Measurements from ENCODE around the gene COQ5.

COQ5 gene

GRCh38 chr12:120540445-120540844 is 11.5 kb upstream of the COQ5 start:
- no peak overlapping the region for H3K27ac ChIP-seq

GRCh38 chr12:120539303-120539702 is 10.3 kb upstream of the COQ5 start:
- TF ChIP-seq CTCF (IDR thresholded peaks at IDR 0.05; ENCODE audit: low read depth, low read length) = no peak
- Histone ChIP-seq H3K9me3 (ENCODE audit: severe bottlenecking) (no peaks in the 10 kb centered on the region), H3K27me3 (ENCODE audit: insufficient read depth, low read depth, severe bottlenecking) (no peaks in the 10 kb centered on the region), H3K4me3 (ENCODE audit: low read depth, low read length) (no peak overlapping the region), H3K27ac (no peak overlapping the region), H3K36me3 (peaks cover 70% of the 10 kb centered on the region)
- DNase-seq = no peak

More at GRCh38 chr12:120540445-120540844, 11.5 kb upstream of the COQ5 start:
- H3K4me3 ChIP-seq (ENCODE audit: low read depth, low read length) = no peak overlapping the region
- DNase-seq = no peak
- H3K36me3 ChIP-seq = peaks cover 70% of the 10 kb centered on the region
- no peak for TF ChIP-seq CTCF (IDR thresholded peaks at IDR 0.05; ENCODE audit: low read depth, low read length)
- no peaks in the 10 kb centered on the region for H3K9me3 ChIP-seq (ENCODE audit: severe bottlenecking)
- H3K27me3 ChIP-seq (ENCODE audit: insufficient read depth, low read depth, severe bottlenecking) = no peaks in the 10 kb centered on the region

GRCh38 chr12:120538281-120539156 is 9.6 kb upstream of the COQ5 start:
- no peak for DNase-seq
- Histone ChIP-seq H3K36me3 (peaks cover 66% of the 10 kb centered on the region), H3K27ac (no peak overlapping the region; the same call in 1 of the 2 replicates), H3K9me3 (ENCODE audit: severe bottlenecking) (no peaks in the 10 kb centered on the region), H3K4me3 (ENCODE audit: low read depth, low read length) (no peak overlapping the region), H3K27me3 (ENCODE audit: insufficient read depth, low read depth, severe bottlenecking) (no peaks in the 10 kb centered on the region)
- no peak for TF ChIP-seq CTCF (IDR thresholded peaks at IDR 0.05; ENCODE audit: low read depth, low read length)

GRCh38 chr12:120537856-120538220 is 8.9 kb upstream of the COQ5 start:
- H3K27ac ChIP-seq = peak overlapping the region; percentile 28
- no peaks in the 10 kb centered on the region for H3K27me3 ChIP-seq (ENCODE audit: insufficient read depth, low read depth, severe bottlenecking)
- no peak overlapping the region for H3K4me3 ChIP-seq (ENCODE audit: low read depth, low read length)
- no peaks in the 10 kb centered on the region for H3K9me3 ChIP-seq (ENCODE audit: severe bottlenecking)
- H3K36me3 ChIP-seq = peaks cover 61% of the 10 kb centered on the region
- no peak for DNase-seq
- TF ChIP-seq CTCF (IDR thresholded peaks at IDR 0.05; ENCODE audit: low read depth, low read length) = no peak

- Histone ChIP-seq H3K9me3 (ENCODE audit: severe bottlenecking) (no peaks in the 10 kb centered on the region), H3K4me3 (ENCODE audit: low read depth, low read length) (no peak overlapping the region), H3K27me3 (ENCODE audit: insufficient read depth, low read depth, severe bottlenecking) (no peaks in the 10 kb centered on the region), H3K27ac (no peak overlapping the region), H3K36me3 (peaks cover 52% of the 10 kb centered on the region)
- DNase-seq = no peak
- TF ChIP-seq CTCF (IDR thresholded peaks at IDR 0.05; ENCODE audit: low read depth, low read length) = no peak
These were observed 7.3 kb upstream of the COQ5 start for GRCh38 chr12:120536064-120536791.

All from WERI-Rb-1 (cell line).